GM19043 (cell line): ENCODE measurements around the gene RNF146.
"Not testable (repeated sequence)": the region's sequence is repeated elsewhere in the genome, so short reads cannot be mapped to it uniquely, and the experiment has no call there.

Experiments used
- ATAC-seq: cut with Tn5 transposase; IDR thresholded peaks from one replicate; pipeline ENCODE4 v1.9.1; 2021; ENCODE audit warnings: low read depth; ENCODE audit not compliant: unreplicated experiment

RNF146 gene, protein sequence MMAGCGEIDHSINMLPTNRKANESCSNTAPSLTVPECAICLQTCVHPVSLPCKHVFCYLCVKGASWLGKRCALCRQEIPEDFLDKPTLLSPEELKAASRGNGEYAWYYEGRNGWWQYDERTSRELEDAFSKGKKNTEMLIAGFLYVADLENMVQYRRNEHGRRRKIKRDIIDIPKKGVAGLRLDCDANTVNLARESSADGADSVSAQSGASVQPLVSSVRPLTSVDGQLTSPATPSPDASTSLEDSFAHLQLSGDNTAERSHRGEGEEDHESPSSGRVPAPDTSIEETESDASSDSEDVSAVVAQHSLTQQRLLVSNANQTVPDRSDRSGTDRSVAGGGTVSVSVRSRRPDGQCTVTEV

DNA sequence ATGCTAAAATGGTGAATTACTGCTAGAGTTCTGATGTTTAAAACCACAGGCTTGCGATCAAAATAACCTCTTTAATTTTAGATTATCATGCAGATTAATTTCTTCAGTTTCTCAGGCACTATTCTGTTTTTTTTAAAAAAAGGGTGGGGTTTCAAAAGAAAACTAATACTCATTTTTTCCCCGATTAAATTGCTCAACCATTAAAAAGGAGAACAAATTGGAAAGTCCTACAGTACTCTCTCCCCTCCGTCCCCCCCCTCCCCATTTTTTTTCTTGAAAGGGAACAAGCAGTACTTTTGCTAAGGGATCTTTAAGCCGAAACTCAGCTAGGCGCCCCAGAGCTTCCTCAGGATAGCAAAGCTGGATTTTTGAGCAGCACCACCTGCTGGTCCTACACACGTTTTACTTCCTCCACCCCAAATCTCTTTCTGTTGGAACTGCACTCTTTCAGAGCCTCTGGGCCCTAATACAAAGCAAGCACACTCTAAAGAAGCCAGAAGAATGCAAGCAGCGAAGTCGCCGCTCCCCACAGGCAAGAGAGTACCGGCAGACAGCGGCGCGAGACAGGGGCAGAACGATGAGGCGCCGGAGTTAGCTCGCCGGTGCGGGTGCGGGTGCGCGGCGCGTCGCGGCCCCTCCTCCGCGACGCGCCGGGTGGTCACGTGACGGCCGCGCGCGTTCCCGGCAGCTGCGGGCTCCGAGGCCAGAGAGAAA, at the start of gene RNF146:
TSS of gene RNF146 (plus strand) at position 687 of the 714 bp plus-strand sequence. CDS start 13,475 bp downstream, outside the sequence.
- ATAC-seq: peak; percentile 75

DNA sequence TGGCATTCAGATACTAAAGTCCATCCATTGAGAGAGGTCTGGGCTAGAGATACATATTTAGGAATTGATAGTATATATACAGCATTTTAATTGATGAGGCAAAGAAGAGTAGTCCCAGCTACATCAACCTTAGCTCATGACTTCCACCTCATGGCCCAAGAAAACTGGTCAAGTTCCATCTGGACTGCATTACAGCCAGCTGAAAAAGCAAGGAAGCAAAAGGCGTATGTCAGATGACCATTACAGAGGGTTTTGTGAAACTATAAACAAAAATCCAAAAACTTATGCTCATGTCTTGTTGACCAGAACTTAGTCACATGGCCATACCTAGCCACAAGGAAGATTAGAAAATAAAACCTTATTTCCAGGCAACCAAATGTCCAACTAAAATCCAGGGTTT, 46.8 kb upstream of the RNF146 start:
- no peak for ATAC-seq

DNA sequence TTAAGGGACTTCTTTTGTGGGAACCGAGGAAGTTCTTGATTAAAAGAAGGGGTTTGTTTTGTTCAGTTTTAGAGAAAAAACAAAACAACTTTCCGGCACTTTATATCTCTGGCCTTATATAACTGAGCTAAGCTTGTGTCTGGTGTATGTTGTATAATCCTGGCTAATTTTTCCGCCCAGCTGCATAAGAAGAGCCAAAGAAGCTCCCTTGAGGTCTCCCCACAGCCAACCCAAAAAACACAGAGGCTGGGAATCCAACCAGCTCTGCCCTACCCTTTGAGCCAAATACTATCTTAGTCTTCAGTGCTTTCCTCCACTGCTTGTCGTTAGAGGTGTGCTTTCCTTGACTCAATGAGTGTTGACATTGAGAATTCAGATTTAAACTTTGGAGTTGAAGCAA, 45.5 kb upstream of the RNF146 start:
- no peak for ATAC-seq

DNA sequence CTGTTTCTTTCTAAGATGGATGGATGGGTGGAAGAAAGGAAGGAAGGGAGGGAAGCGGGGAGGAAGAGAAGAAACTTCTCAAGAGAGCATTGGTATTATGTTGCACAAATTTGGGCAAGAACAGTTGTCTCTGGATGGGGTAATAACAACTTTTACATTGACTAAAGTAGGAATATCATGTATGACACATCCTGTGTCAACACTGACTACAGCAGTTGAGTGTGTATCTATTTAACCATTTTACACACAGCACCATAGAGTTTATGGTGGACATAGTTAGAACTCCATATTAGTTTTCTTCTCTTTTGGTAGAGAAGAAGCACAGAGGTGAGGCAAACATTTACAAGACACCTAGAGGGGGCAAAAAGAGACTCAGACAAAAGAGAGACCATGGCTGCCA, 44.2 kb upstream of the RNF146 start:
- ATAC-seq: no peak

DNA sequence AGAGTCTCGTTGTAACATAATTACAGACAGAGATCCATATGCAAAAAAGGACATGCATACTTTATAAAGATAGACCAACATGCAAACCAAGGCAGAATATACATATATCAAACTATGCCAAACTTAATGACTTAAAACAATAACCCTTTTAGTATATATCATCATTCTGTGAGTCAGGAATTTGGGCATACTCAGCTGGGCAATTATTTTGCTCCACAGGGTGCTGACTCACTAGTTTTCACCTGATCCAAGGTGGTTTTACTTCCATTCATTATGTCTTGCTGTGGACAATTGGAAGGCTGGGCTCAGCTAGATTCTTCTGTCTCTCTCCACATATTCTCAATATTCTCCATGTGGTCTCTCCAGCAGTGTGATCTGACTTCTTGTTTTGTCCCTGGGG, 41.2 kb upstream of the RNF146 start:
- ATAC-seq: no peak

DNA sequence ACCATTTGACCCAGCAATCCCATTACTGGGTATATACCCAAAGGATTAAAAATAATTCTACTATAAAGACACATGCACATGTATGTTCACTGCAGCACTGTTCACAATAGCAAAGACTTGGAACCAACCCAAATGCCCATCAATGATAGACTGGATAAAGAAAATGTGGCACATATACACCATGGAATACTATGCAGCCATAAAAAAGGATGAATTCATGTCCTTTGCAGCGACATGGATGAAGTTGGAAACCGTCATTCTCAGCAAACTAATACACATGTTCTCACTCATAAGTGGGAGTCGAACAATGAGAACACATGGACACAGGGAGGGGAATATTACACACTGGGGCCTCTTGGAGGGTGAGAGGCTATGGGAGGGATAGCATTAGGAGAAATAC, 32.8 kb upstream of the RNF146 start:
- not testable (repeated sequence) for ATAC-seq

DNA sequence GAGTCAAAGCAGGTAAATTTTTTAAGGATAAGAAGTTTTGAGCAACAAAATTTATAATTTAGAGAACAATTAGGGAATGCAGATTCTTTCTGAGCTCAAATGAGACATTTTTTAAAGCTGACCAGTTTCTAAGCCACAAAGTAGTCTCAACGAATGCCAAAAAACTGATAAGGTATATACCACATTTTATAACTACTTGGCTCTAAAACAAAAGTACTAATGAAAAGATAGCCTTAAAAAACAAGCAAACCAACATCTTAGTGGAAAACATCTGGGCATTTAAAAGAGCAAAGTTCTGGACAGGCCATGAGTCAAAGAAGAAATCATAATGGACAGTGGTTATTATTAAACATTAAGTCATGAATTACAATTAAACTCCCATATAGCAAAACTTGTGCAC, 23.2 kb upstream of the RNF146 start:
- no peak for ATAC-seq

DNA sequence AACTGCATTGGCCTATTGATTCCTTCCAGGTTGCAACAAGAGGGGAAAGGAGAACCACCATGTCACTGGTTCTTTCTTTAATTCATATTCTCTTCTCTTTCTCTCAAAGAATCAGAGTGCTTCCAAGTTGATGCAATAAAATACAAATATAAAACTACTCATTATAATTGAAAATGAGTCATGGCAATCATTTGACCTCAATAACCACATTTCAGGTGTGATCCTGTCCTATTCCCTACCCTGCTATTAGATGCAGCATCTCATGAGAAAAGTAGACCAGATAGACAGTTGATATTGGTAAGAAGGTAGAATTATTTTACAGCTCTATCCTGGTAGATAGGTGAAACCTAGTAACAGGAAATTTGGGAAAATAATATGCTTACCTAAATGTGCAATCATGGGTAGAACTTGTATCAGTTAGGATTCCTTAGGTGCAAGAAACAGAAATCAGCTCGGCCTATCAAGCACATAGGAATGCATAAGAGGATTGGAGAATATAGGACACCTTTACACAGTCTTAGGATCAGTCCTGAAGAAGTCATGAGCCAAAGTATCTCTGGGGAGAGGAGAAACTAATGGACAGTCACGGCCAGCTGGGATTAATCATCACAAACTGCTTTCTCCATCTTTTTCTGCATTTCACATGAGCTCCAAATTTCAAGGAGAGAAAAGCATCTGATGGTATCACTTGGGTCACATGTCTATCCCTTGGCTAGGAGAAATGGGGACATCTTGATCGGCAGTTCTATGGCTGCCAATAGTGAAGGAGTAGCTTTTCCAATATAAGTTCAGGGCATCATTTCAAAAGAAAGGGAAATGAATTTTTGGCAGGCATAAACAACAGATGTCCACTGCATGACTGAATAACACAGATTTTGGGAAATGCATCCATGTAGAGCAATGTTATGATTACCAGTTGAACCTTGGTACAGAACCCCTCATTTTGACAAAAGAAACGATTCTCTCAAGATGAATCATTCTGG, 19.3 kb upstream of the RNF146 start:
- no peak for ATAC-seq

DNA sequence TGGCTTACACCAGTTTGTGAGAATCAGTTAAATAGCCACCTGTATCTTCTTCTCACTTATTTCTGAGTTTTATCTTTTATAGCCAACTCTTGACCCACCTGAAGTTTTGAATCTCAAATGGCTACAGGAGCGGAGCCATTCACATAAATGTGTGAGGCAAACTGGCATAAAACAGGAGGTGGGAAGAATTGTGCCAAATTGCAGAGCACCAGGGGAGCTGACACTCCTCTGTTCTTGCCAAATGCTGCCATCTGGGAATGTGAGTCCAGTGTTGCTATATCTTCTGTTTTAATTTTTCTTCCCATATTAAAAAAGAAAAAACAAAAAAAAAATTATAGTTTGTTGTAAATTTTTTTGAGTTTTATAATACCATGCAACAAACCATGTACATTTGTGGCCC, 17.0 kb upstream of the RNF146 start:
- ATAC-seq: no peak

DNA sequence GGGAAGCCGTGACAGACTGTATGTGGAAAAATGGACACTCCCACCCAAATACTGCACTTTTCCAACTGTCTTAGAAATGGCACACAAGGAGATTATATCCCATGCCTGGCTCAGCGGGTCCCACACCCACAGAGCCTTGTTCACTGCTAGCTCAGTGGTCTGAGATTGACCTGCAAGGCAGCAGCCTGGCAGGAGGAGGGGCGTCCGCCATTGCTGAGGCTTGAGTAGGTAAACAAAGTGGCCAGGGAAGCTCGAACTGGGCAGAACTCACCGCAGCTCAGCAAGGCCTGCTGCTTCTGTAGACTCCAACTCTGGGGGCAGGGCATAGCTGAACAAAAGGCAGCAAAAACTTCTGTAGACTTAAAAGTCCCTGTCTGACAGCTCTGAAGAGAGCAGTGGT, 11.4 kb upstream of the RNF146 start:
- no peak for ATAC-seq

DNA sequence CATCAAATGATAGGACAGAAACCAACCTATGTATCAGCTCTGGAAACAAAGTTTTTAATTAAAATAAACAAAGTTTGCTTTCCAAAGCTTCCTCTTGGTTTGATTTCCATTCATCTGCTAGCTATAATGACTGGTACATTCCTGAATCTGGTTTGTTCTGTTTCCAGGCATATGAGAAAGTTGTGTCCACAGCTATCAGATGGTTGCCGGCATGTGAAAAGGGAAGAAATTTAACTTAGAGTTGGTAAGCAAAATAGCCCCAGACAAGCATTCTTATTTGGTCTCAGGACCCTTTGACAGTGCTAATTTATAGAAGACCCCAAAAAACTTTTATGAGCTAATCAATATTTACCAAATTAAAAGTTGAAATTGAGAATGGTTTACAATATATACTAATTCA, 3.8 kb upstream of the RNF146 start:
- ATAC-seq: no peak

DNA sequence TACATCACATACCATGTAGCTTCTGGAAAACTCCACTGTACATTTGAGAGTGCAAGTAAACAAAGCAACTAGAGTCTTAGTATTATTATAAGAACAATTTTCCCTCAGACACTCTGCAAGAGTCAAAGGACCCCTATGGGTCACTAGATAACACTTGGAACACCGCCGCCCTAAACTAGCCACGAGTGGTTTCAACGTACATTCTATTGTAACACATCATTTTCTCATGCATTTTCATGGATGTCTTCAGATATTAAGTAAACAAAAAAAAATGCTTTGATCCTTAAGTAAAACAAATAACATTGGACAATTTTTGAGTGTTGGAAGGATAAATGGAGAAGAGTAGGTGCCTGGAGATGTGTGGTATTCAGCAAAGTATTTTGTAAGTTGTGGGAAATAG, 3.2 kb upstream of the RNF146 start:
- no peak for ATAC-seq

DNA sequence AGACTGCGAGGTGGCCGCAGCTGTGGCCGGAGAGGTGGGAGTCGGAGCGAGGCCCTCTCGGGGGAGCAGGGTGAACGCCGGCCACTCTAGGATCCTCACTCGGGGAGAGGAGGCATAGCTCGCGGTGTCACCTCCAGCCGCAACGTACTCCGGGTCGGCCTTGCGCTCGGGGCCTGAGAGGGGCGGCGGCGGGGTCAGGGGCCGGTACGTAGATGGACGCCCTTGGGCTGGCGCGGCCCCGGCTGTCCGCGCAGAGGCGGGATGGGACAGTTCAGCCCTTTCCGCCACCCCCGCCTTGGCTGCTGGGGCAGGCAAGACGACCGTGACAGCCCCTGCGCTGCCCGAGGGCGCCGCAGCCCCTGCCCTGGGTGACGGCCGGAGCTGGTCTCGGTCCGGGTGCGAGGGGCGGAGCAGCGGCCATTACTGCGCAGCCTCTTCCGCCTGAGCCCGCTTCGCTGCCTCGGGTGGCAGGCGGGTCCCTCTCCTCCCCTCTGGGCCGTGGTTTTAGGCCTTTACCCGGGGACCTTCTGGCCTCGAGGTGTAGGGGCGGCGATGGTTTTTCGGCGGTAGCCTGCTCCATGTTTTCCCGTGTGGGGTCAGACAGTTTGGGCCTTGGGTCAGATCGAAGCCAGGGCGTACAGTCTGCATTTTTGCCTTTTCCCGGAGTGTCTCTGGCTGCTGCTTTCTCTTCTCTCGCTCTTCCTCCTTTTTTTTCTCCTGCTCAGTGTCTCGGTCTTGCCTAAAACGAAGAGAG, 405 bp downstream of the RNF146 start:
- peak; percentile 66 for ATAC-seq

DNA sequence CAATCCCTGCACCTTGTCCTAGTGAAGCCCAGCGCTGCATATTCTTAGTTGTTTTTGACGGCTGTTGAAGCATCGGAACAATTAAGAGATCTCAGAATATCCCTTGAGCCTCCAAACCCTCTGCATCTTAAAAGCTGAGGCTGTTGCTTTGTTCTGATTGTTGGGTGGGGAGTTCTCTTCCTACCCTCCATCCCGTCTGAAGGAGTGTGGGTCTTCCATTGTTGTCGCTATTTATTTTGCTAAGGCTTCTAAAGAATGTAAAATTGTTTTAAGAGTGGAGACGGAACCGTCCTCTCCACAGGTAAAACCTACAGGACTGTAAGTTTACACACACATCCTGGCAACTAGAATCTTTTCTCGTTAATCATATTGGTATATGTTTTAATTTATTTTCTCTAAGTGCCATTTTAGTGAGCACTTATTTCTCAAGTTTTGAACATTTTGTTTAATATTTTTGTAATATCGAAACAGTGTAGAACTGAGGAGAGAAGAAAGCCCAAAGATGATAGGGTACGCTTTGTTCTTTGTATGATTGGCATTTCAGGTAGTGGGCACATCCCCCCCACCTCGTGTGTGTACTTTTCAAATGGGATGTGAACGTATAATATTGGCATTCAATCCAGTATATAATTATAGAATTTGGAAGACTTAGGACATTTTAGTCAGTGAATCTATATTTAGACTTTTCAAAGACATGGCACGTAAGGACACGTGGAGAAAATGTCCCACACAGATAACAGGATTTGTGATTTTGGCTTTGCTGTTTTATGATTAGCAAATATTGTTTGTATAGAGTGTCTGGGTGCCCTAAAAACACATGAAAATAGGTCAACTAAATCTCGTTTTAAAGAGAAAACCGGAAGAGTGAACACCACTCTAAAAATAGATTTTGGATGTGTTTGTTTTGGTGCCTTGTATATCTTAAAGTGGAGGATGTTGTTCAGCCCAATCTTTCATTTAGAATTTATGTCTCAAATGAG, 1.3 kb downstream of the RNF146 start:
- peak; percentile 1 for ATAC-seq

DNA sequence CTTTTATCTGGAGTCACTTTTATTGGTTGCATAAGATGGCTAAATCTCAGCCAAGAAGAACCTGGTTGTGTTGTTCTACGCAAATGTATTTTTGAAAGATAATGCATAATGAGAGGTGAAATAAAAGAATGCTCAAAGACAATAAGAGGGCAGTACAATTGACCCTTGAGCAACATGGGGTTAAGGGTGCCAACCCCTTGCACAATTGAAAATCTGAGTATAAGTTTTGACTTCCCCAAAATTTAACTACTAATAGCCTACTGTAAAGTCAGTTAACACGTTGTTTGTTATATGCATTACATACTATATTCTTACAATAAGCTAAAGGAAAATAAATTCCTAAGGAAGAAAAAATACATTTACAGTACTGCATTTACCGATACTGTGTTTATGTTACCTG, 5.9 kb downstream of the RNF146 start:
- no peak for ATAC-seq

DNA sequence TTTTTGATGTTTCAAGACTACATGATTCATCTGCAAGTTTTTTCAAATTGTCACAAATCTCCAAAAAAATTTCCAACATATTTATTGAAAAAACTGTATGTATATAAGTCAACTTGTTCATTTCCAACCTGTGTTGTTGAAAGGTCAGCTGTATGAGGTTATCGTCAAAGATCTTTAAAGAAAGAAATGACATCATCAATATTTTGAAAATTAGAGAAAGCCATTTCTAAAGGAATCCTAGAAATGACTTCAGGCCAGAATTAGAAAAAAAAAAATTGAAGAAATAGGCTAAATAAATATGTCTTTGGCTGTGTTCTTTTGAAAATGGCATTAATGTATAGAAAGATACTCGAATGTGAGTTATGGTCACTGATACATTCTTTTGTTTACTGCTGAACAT, 6.8 kb downstream of the RNF146 start:
- ATAC-seq: no peak

DNA sequence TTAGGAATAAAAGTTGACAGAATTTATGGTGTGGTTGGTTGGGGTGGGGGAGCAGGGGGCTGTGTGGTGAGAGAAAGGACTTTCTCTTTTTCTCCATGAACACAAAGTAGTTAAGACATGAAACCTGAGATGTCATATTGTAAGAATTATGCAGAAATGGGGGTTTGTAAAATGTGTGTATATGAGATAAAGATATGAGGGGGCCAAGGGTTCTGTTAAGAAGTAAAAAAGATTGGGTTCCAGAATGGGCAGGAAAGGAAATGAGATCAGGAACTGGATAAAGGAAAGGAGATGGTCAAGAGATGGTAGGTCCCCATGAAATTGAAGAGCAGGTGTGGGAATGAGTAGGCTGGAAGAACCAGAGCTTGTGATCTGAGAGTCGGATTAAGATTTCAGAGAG, 9.7 kb downstream of the RNF146 start:
- no peak for ATAC-seq

DNA sequence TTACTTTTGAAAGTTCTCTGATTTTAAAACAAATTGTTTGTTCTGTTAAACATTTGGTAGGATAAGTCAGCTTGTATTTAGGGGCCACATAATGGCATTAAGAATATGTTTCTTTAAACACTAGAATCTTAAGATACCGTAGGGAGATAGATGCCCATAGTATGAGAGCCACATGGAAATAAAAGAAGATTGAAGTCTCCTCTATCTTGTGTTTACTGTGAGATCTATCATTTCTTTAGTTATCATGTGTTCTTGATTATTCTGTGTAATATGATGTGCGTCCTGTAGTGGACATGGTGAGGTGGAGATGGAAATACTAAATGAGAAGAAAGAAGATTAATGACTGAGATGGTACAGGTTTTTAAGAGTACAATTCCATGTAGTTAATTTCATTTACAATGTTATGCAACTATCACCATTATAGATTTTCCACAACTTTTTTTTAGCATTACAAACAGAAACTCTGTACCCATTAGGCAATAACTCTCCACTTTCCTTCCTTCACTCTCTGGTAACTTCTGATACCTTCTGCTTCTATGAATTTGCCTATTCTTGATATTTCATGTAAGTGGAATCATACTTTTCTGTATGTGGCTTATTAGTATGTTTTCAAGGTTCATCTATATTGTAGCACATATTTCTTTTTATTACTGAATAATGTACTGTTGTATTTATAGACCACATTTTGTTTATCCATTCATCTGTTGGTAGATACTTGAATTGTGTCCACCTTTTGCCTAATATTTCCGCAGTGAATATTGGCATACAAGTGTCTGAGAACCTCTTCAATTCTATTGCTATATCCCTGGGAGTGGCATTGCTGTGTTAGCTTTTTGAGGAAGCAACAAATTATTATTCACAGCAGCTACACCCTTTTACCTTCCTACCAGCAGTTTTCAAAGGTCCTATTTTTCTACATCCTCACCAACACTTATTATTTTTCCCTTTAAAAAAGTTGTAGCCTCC, 11.5 kb downstream of the RNF146 start:
- no peak for ATAC-seq
